ENCODE measurements around the gene BCL2L13.

BCL2L13 gene

DNA sequence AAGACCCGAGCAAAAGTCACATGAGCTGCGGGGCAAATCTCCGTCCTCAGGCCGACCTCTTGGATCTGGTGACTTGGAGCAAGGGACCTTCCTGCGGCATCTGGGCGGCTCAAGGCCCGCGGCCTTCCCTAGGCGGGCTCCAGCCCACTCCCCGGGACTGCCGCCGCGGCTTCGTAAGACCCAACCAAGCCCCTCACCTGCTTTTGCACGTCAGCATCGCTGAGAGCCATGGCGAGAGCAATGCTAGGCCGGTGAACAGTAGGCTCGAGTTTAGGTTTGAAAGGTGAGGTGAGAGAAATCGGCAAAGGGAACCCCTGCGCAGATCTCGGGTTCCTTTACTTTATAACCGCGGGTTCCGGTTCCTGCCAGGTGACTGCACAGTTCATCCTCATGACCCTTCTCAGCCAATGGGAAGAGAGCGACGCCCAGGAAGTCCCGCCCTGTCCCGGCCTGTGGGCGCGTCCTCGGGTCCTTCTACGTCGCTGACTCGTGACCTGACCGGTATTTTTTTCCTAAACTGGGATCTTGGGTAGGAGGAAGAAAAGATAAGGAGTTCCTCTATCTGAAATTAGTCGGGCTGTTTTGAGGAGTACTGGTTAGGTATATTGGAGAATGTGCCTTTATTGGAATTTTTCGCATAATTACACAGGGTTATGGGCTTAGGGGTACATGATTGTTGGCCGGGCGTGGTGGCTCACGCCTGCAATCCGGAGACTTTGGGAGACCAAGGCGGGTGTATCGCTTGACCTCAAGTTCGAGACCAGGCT, 10.0 kb upstream of the BCL2L13 start, which contains the start of gene ATP6V1E1:
Gene ATP6V1E1, minus strand, starts transcription at position 344 of the 767 bp plus-strand sequence. Its CDS starts 114 bp downstream, at position 230.
- H3K27ac ChIP-seq, result peak within 1 kb of the TSS; percentile 93
- H3K79me2 ChIP-seq, result peaks cover 21% of the 10 kb centered on the region
- peak within 1 kb of the TSS; percentile 99 for H3K4me3 ChIP-seq (ENCODE audit: low read depth, low read length)
- TF ChIP-seq, protein P1, sequence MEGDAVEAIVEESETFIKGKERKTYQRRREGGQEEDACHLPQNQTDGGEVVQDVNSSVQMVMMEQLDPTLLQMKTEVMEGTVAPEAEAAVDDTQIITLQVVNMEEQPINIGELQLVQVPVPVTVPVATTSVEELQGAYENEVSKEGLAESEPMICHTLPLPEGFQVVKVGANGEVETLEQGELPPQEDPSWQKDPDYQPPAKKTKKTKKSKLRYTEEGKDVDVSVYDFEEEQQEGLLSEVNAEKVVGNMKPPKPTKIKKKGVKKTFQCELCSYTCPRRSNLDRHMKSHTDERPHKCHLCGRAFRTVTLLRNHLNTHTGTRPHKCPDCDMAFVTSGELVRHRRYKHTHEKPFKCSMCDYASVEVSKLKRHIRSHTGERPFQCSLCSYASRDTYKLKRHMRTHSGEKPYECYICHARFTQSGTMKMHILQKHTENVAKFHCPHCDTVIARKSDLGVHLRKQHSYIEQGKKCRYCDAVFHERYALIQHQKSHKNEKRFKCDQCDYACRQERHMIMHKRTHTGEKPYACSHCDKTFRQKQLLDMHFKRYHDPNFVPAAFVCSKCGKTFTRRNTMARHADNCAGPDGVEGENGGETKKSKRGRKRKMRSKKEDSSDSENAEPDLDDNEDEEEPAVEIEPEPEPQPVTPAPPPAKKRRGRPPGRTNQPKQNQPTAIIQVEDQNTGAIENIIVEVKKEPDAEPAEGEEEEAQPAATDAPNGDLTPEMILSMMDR (IDR thresholded peaks at IDR 0.05), result no peak
- peak within 1 kb of the TSS; percentile 94 for H3K9ac ChIP-seq
- H3K4me2 ChIP-seq (ENCODE audit: low read length), result peak within 1 kb of the TSS; percentile 70
- H2AFZ ChIP-seq, result peak within 1 kb of the TSS; percentile 90
- no peaks in the 10 kb centered on the region for H3K36me3 ChIP-seq (ENCODE audit: control insufficient read depth, insufficient read depth, low read length)
- H3K4me1 ChIP-seq, result peaks cover 7% of the 10 kb centered on the region
- no peaks in the 10 kb centered on the region for H3K9me3 ChIP-seq (ENCODE audit: control insufficient read depth, low read length)
- no peaks in the 10 kb centered on the region for H3K27me3 ChIP-seq (ENCODE audit: control insufficient read depth, insufficient read depth, low read length)

DNA sequence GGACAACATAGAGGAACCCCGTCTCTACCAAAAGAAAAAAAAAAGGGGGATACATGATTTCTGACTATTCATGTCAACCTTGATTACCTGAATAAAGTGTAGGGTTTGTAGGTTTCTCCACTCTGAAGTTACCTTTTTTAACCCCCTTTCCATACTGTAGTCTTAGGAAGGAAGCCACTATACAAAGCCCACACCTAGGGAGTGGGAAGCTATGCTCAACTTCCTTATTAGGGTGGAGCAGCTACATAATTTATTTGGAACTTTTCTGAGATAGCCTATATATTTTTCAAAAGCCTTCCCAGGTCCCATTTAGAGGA, 9.4 kb upstream of the BCL2L13 start:
- Histone ChIP-seq H3K9ac (no peak overlapping the region), H3K4me1 (peaks cover 11% of the 10 kb centered on the region), H3K9me3 (ENCODE audit: control insufficient read depth, low read length) (no peaks in the 10 kb centered on the region), H3K4me2 (ENCODE audit: low read length) (peak overlapping the region; percentile 70), H3K4me3 (ENCODE audit: low read depth, low read length) (peak overlapping the region; percentile 99), H3K36me3 (ENCODE audit: control insufficient read depth, insufficient read depth, low read length) (no peaks in the 10 kb centered on the region), H2AFZ (peak overlapping the region; percentile 90), H3K27me3 (ENCODE audit: control insufficient read depth, insufficient read depth, low read length) (no peaks in the 10 kb centered on the region), H3K79me2 (peaks cover 21% of the 10 kb centered on the region), H3K27ac (peak overlapping the region; percentile 93)
- TF ChIP-seq, protein P1 (IDR thresholded peaks at IDR 0.05), result no peak

DNA sequence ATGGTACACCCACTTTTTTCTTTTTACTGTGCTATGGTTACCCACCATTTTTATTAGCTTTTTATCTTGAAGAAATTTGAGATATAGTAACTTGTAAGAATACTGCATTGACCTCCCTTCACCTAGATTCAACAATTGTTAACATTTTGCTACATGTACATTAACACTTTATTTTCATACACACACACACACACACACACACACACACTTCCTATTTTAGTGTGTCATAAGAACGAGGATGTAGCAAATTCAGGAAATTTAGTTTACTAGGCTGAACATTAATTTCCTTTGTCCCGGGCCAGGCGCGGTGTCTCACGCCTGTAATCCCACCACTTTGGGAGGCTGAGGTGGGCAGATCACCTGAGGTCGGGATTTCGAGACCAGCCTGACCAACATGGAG, 8.9 kb upstream of the BCL2L13 start:
- Histone ChIP-seq H3K27ac (peak overlapping the region; percentile 93), H3K4me2 (ENCODE audit: low read length) (no peak overlapping the region), H3K9me3 (ENCODE audit: control insufficient read depth, low read length) (no peaks in the 10 kb centered on the region), H3K4me1 (peaks cover 11% of the 10 kb centered on the region), H3K4me3 (ENCODE audit: low read depth, low read length) (no peak overlapping the region), H3K36me3 (ENCODE audit: control insufficient read depth, insufficient read depth, low read length) (no peaks in the 10 kb centered on the region), H3K9ac (no peak overlapping the region), H2AFZ (no peak overlapping the region), H3K27me3 (ENCODE audit: control insufficient read depth, insufficient read depth, low read length) (no peaks in the 10 kb centered on the region), H3K79me2 (peaks cover 21% of the 10 kb centered on the region)
- TF ChIP-seq, protein P1 (IDR thresholded peaks at IDR 0.05), result no peak

DNA sequence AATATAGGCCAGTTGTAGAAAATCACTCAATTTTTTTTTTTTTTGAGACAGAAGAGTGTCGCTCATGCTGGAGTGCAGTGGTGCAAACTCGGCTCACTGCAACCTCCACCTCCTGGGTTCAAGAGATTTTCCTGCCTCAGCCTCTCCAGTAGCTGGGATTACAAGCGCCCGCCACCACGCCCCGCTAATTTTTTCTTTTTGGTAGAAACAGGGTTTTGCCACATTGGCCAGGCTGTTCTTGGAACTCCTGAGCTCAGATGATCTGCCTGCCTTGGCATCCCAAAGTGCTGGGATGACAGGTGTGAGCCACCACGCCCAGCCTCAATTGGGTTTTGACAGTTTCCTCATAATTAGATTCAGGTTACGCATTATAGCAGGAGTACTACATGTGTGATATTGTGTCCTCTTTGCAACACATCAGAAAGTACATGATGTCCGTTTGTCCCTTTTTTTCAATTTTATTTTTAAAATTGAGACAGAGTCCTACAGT, 7.4 kb upstream of the BCL2L13 start:
- TF ChIP-seq, protein P1 (IDR thresholded peaks at IDR 0.05), result no peak
- Histone ChIP-seq H3K4me1 (peaks cover 11% of the 10 kb centered on the region), H3K79me2 (peaks cover 19% of the 10 kb centered on the region), H2AFZ (no peak overlapping the region), H3K27me3 (ENCODE audit: control insufficient read depth, insufficient read depth, low read length) (no peaks in the 10 kb centered on the region), H3K27ac (no peak overlapping the region), H3K9me3 (ENCODE audit: control insufficient read depth, low read length) (no peaks in the 10 kb centered on the region), H3K4me2 (ENCODE audit: low read length) (no peak overlapping the region), H3K9ac (no peak overlapping the region), H3K4me3 (ENCODE audit: low read depth, low read length) (no peak overlapping the region), H3K36me3 (ENCODE audit: control insufficient read depth, insufficient read depth, low read length) (no peaks in the 10 kb centered on the region)
